ENCODE data around the gene ANKRD33B.
A peak's percentile ranks its signal among the peaks of the same experiment; 100 is the strongest.

Gene ANKRD33B

DNA sequence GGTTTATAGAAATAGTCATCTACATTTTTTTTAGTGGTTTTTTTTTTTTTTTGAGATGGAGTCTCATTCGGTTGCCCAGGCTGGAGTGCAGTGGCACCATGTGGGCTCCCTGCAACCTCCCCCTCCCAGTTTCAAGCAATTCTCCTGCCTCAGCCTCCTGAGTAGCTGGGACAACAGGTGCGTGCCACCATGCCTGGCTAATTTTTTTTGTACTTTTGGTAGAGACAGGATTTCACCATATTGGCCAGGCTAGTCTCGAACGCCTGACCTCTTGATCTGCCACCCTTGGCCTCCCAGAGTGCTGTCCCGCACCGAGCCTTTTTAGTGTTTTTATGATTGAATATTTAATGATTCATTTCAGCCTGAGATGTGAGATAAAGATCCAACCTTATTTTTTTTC lies 27.3 kb downstream of the ANKRD33B start:
- Histone ChIP-seq H3K4me3 (ENCODE audit: low read depth, low read length) (no peak overlapping the region), H3K27me3 (replicated peaks) (no peaks in the 10 kb centered on the region), H3K27ac (no peak overlapping the region), H3K36me3 (replicated peaks) (no peaks in the 10 kb centered on the region)
- in situ Hi-C loops (cut with HindIII; ENCODE audit: low pct_ligation_motif_present, low sequenced_read_pairs): no loop called here
- DNase-seq: no peak
- TF ChIP-seq, protein P1, sequence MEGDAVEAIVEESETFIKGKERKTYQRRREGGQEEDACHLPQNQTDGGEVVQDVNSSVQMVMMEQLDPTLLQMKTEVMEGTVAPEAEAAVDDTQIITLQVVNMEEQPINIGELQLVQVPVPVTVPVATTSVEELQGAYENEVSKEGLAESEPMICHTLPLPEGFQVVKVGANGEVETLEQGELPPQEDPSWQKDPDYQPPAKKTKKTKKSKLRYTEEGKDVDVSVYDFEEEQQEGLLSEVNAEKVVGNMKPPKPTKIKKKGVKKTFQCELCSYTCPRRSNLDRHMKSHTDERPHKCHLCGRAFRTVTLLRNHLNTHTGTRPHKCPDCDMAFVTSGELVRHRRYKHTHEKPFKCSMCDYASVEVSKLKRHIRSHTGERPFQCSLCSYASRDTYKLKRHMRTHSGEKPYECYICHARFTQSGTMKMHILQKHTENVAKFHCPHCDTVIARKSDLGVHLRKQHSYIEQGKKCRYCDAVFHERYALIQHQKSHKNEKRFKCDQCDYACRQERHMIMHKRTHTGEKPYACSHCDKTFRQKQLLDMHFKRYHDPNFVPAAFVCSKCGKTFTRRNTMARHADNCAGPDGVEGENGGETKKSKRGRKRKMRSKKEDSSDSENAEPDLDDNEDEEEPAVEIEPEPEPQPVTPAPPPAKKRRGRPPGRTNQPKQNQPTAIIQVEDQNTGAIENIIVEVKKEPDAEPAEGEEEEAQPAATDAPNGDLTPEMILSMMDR (IDR thresholded peaks at IDR 0.05; ENCODE audit: low read depth, low read length, missing control alignments): no peak

DNA sequence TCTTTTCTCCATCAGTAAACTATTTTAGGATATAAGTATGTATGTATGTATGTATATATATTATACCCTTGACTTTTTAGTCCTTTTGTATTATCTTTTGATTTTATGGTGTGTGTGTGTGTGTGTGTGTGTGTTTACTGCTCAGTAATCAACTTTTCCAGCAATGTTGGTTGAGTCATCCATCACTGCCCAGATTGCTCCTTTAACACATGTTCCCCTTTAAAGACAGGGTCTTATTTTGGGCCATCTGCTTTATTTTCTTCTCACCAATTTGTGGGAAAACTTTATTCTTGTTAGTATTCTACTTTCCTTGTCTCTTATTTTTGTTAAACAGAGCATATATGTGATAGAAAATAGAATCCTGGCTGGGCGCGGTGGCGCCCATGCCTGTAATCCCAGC lies 28.1 kb downstream of the ANKRD33B start:
- TF ChIP-seq, protein P1 (IDR thresholded peaks at IDR 0.05; ENCODE audit: low read depth, low read length, missing control alignments): no peak
- no peaks in the 10 kb centered on the region for H3K36me3 ChIP-seq (replicated peaks)
- in situ Hi-C loops (cut with HindIII; ENCODE audit: low pct_ligation_motif_present, low sequenced_read_pairs): no loop called here
- no peak overlapping the region for H3K27ac ChIP-seq
- no peak for DNase-seq
- H3K27me3 ChIP-seq (replicated peaks): no peaks in the 10 kb centered on the region
- no peak overlapping the region for H3K4me3 ChIP-seq (ENCODE audit: low read depth, low read length)

DNA sequence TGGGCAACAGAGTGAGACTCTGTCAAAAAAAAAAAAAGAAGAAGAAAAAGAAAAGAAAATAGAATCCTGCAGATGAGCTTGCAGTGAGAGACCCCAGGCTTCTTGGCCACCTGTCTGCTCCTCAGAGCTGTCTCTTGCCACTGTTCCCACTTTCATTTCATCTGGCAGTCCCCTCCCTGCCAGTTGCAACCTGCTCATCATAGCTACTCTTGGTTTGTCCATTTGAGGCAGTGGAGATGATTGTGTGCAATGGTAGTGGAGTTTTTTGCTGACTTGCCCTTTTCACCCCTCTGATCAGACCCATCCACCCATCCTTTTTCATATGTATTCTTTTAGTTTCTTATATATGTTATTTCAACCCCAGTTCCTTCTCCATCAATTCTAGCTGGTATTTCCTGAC lies 28.7 kb downstream of the ANKRD33B start:
- no peak overlapping the region for H3K27ac ChIP-seq
- TF ChIP-seq, protein P1 (IDR thresholded peaks at IDR 0.05; ENCODE audit: low read depth, low read length, missing control alignments): no peak
- H3K27me3 ChIP-seq (replicated peaks): no peaks in the 10 kb centered on the region
- no peak for DNase-seq
- H3K4me3 ChIP-seq (ENCODE audit: low read depth, low read length): no peak overlapping the region
- H3K36me3 ChIP-seq (replicated peaks): no peaks in the 10 kb centered on the region
- in situ Hi-C loops (cut with HindIII; ENCODE audit: low pct_ligation_motif_present, low sequenced_read_pairs): no loop called here

DNA sequence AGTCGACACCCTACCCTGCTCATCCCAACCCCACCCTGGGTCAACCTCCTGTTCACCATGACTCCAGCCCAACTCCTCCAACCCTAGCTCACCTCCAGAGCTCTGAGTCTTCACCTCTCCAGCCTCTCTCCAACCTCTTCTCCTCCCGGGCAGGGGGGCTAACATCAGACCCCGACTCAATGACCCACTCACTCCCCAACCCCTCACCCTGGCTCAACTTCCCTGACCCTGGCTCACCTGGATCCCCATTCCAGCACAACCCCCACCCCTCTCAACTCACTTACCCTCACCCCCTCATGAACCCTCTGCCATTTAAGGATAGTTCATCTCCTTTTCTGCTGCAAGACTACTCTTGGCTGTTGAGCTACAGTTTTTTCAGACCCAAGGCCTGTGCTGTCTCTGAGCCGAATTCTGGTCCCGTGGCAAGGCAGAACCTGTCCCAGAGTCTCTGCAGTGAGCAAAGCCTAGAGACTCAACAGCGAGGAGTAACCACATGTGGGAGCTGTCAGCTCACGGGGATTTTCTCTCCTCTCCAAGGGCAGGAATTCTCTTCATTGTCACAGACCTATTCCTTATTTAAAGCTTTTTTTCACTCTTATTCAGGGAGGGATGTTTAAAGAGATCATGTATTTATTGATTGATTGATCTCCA lies 29.8 kb downstream of the ANKRD33B start:
- in situ Hi-C loops (cut with HindIII; ENCODE audit: low pct_ligation_motif_present, low sequenced_read_pairs): no loop called here
- no peaks in the 10 kb centered on the region for H3K27me3 ChIP-seq (replicated peaks)
- TF ChIP-seq, protein P1 (IDR thresholded peaks at IDR 0.05; ENCODE audit: low read depth, low read length, missing control alignments): no peak
- no peak for DNase-seq
- H3K27ac ChIP-seq: no peak overlapping the region
- no peaks in the 10 kb centered on the region for H3K36me3 ChIP-seq (replicated peaks)
- no peak overlapping the region for H3K4me3 ChIP-seq (ENCODE audit: low read depth, low read length)

DNA sequence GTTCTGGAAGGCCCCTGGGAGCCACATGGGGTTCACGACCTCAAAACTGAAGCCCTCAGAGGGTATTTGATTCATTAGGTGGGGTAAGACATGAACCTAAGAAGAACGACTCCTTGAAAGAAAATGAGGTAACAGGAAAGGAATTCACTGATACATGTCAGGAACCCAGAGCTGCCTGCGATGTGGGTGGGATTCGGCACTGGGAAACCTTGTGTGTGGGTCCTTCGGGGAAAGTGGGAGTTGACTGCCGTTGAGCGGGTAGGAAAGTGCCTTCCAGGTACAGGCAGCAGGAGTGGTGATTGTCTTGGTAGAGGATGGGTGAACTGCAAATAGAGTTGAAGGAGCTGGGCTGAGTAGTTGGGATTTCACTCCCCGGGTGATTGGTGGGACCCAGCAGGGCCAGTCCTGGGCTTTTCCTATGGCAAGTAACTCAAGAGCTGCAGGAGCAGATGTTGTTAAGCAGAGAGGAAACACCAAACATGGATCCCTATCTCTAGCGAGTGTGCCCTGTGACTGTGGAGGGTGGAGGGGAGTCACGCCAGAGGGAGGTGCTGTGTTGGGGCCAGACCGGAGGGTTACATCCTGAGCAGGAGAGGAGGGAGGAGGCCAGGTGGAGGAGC lies 30.8 kb downstream of the ANKRD33B start:
- Histone ChIP-seq H3K27me3 (replicated peaks) (no peaks in the 10 kb centered on the region), H3K27ac (peak overlapping the region; percentile 72), H3K36me3 (replicated peaks) (no peaks in the 10 kb centered on the region), H3K4me3 (ENCODE audit: low read depth, low read length) (no peak overlapping the region)
- DNase-seq: peak; percentile 30
- in situ Hi-C loops (cut with HindIII; ENCODE audit: low pct_ligation_motif_present, low sequenced_read_pairs): no loop called here
- TF ChIP-seq, protein P1 (IDR thresholded peaks at IDR 0.05; ENCODE audit: low read depth, low read length, missing control alignments): no peak

DNA sequence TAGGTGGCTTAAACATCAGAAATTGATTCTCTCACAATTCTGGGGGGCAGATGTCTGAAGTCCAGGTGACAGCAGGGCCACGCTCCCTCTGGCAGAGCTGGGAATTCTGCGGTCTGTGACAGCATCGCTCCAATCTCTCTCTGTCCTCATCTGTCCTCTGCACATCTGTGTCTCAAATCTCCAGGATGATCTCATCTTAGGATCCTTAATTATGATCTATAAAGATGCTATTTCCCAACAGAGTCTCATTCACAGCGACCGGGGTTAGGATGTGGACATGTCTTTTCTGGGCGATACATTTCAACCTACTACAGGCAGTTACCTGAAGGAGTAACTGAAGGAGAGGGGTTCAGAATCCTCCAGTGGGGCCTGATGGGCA lies 31.4 kb downstream of the ANKRD33B start:
- no peaks in the 10 kb centered on the region for H3K36me3 ChIP-seq (replicated peaks)
- no peak for DNase-seq
- H3K27me3 ChIP-seq (replicated peaks): no peaks in the 10 kb centered on the region
- in situ Hi-C loops (cut with HindIII; ENCODE audit: low pct_ligation_motif_present, low sequenced_read_pairs): no loop called here
- H3K4me3 ChIP-seq (ENCODE audit: low read depth, low read length): no peak overlapping the region
- TF ChIP-seq, protein P1 (IDR thresholded peaks at IDR 0.05; ENCODE audit: low read depth, low read length, missing control alignments): no peak
- peak overlapping the region; percentile 72 for H3K27ac ChIP-seq
